Suppressor macrophage treated with lipopolysaccharide for 1 hour (primary cell): Measurements from ENCODE around the gene DENND2A.
"Not testable (repeated sequence)": the region's sequence is repeated elsewhere in the genome, so short reads cannot be mapped to it uniquely, and the experiment has no call there.

Source experiments
- DNase-seq, 3 donors: peaks; one replicate each; pipeline ENCODE4 v3.0.0-alpha.2; 2020 to 2022

Gene DENND2A

DNA sequence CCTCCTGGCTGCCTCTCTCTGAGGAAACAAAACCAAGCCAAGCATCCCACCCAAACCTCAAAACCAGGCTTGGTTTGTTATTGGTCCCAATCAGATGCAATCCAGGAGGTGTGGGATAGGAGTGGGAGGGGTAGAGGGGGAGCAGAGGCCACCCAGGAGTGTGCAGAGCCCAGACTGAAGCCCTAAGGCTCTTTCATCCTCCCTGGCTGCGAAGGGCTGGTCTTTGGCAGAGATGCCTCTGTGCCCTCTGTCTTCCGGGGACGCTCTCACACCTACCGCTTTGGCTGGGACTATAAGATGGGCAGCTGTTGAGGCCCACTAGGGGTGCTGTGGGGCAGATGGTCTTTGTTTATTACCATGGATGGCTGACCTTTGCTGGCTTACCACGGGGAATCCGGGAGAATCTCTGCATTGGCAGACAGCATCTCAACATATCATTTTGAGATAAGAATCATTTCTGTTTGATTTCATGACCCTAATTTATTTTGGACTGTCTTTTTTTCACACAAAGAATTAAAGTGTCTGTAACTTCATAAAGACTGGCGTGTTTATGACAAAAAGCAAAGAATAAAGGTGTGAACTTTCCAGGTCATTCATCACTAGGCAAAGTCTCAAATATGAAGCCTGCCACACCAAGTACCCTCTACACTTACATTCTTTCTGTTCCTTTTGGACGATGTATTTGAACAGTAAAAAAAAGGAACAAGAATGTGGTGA is 6.5 kb upstream of the DENND2A start:
- DNase-seq, result peak; percentile 54 to 67 (median 64)

GRCh38 chr7:140645166-140645900 is 4.7 kb upstream of the DENND2A start:
- DNase-seq, result peak; percentile 46 to 55 (median 47)

- not testable (repeated sequence) for DNase-seq
Measured at GRCh38 chr7:140644761-140645160, 4.1 kb upstream of the DENND2A start.

DNA sequence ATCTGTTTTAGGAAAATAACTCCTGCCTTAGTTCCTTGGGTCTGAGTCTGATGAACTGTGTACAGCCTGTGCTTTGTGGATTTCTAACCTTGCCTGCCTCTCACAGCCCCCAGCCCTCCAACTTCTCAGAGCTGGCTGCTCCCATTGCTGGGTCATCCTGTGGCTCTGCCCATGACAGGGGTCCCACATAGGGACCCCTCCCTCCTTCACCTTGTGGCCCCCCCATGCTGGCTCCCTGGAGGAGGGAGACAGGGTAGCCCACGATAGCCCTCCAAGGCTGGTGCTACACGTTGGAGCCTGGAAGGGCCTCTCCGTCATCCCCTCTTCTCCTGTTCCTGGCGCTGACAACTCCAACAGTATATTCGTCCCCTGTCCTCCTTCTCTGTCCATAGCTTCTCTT is 2.8 kb upstream of the DENND2A start:
- DNase-seq, result no peak

DNA sequence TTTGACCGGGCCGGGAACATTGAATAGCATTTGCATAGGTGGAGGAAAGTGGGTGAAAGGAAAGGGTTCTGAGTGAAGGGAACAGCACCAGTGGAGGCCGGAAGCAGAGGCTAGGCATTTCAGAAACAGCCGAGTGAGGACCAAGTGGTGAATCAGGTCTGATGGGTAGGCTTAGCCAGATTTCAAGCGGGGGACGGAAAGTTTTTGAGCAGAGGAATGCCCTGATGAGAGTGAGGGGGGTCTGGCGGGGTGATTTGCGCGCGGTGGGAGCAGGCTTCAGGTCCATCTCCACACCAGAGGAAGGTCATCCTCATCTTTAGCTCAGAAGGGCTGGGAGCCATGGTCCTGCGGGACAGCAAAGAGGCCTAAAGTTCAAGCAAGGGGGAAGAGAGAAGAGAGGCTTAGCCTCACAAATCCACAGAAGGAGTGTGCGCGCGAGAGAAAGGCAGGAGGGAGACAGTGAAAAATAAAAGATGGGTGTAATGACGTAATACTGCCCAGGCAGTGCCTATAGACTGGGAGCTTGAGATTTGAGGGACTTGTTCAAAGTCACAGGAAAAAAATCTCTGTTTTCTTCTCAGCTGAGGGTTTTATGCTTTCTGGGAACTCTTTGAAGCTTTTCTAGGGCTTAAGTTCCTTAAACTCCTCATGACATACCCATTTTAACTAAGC is 1.0 kb upstream of the DENND2A start:
- DNase-seq, result no peak

DNA sequence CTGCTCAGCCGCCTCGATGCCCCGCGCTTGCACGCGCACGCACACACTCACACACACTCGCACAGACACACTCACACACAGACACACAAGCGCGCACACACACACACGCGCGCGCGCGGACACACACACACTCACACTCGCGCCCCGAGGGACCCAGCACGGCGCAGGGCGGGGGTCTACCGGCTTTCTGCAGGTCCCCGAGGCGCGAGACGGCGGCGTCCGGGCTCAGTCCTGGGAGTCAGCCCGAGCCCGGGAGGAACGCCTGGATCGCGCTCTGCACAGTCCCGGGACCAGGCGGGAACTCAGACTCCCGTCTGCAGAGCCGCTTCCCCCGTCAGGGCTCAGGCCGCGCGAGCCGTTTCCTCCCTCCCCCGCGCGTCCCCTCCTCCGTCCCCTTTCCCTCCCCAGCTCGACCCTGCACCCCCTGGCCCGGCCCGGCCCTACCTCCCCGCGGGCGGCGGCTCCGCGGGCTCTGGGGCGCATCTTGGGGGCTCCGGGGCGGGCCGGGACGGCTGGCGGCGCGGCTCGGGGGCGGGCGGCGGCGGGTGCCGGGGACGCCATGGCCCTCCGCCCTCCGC is 464 bp downstream of the DENND2A start:
- peak in 2 of 3 donors; percentile 44 to 58 for DNase-seq

- DNase-seq, result peak; percentile 81 to 85 (median 85)
Measured at GRCh38 chr7:140639366-140640053, 1.1 kb downstream of the DENND2A start.

DNA sequence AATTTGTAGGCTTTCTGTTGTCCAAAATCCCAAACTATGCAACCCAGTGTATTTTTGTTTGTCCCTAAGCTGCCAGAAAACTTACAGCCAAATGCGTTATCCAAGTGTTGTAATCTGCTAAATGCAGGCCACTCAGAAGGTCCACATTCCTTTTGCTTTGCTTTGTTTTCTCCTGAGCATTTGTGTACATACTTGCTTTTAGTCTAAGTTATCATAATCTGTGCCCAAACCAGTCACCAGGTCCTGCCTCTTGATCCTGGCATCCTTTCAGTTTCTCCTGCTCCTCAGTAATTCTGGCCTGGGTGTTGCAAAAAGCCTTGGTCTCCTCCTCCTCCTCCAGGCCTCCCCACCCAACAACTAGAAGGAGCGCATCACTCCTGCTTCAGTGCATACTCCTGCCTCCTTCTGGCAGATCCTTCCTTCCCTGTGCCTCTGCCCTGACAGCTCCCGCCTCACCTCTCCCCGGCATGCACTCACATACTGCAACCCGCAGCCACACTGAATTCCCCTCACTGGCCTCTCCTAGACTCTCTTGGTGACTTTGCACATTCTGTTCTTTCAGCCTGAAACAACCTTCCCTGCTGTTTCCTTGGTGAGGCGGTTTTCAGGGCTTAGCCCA is 2.3 kb downstream of the DENND2A start:
- no peak for DNase-seq

GRCh38 chr7:140637400-140637799 is 3.2 kb downstream of the DENND2A start:
- no peak for DNase-seq

GRCh38 chr7:140635816-140636215 is 4.8 kb downstream of the DENND2A start:
- DNase-seq, result no peak

DNA sequence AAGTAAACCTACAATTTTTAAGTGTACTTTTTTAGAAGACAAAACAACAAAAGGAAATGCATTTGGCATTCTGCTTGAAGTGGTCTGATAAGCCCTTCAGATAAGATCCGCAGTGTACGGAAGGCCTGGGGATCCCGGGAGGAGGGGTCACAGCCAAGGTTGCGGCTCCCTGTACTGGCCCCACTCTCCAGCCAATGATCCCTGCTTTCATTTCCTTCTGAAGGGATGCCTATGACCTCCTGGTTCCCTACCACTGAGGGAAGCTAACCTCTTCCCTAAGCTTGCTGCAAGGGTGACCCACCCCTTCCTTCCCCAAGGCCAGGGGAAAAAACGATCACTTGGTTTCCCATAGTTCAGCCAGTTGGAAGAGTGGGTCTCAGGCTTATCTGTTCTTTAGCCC is 5.3 kb downstream of the DENND2A start:
- DNase-seq, result no peak

GRCh38 chr7:140631602-140632001 is 9.0 kb downstream of the DENND2A start:
- no peak for DNase-seq

DNA sequence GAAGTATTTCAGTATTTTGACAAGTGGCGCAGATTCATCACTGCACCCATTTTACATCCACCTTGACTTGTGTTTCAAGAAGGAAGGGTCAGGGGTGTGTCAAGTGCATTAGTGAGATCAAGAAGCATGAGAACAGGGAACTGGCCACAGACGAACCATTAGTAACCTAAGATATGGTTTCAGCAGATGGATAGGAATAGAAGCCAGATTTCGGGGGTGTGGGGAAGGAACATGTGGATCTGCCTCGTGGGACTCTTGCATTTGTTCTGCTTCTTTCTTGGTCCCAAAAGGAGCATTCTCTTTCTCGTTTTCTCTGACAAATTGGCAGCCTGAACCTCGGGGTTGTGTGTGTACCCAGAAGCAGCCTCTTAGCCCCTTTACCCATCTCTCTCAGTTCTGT is 9.6 kb downstream of the DENND2A start:
- DNase-seq, result no peak

DNA sequence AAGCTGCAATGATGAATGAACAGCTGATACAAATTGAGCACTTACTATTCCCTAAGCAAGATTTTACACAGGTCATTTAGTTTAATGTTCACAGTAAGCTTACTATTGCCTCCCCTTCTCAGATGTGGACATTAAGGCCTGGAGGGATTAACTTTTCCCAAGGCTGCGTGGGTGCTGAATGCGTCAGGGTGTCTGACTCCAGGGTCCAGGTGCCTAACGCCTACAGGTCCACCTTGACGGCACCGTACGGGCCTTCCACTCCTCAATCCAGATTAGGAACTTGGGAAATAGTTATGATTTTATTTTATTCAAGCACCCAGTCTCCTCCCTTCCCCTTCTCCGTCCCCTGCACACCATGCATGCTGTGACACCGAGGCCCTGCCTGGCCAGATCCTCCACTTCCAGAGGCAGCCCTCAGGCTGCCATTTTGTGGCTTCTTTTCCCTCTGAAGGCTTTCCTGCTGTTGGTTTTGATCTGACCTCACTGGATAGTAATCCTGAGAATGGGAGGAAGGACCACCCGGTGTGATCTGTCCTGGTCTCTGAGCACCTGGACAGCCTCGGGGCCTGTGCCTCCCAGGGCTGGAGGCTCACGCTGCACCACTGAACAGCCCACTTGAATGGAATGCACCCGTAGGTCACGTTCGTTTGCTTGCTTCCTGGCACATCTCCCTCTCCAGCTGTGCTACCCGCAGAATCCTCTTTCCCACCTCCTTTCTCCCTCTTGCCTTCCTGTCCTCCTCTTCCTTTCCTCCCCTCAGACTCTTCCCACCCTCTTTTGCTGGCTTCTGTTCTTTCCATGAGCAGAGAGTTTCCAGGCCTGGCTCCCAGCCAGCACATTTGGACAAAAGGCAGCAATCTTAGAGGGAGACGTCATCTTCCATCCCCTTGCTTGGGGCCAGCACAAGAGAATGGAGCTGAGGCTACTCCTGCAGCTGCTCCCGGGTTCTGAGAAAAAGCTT is 14.4 kb downstream of the DENND2A start:
- DNase-seq, result no peak

- DNase-seq, result not testable (repeated sequence)
Measured at GRCh38 chr7:140625192-140625558, 15.4 kb downstream of the DENND2A start.

GRCh38 chr7:140624392-140625191 is 16.0 kb downstream of the DENND2A start:
- no peak for DNase-seq

DNA sequence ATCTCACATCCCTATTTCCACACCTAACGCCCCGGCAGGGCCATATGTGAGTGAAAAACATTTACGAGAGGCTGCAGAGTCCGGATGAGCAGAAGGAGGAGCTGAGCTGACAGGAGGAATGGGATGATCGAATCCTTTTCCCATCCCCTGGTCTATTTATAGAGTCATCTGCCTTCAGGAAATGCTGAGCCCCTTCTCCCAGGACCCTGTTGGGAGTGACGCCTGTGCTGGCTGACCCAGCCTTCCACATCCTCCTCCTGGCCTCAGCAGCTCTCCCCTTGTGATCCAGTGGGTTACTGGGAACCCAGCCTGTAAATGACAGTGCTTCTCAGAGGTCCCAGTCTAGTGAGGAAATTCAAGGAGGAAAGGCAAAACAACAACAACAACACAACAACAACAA is 16.6 kb downstream of the DENND2A start:
- DNase-seq, result no peak

GRCh38 chr7:140621401-140622021 is 19.1 kb downstream of the DENND2A start:
- DNase-seq, result peak in 1 of 3 donors; percentile 7

- DNase-seq, result not testable (repeated sequence)
Measured at GRCh38 chr7:140619915-140620510, 20.6 kb downstream of the DENND2A start.
